ENCODE data around the gene DAZAP1.

DAZAP1 gene

DNA sequence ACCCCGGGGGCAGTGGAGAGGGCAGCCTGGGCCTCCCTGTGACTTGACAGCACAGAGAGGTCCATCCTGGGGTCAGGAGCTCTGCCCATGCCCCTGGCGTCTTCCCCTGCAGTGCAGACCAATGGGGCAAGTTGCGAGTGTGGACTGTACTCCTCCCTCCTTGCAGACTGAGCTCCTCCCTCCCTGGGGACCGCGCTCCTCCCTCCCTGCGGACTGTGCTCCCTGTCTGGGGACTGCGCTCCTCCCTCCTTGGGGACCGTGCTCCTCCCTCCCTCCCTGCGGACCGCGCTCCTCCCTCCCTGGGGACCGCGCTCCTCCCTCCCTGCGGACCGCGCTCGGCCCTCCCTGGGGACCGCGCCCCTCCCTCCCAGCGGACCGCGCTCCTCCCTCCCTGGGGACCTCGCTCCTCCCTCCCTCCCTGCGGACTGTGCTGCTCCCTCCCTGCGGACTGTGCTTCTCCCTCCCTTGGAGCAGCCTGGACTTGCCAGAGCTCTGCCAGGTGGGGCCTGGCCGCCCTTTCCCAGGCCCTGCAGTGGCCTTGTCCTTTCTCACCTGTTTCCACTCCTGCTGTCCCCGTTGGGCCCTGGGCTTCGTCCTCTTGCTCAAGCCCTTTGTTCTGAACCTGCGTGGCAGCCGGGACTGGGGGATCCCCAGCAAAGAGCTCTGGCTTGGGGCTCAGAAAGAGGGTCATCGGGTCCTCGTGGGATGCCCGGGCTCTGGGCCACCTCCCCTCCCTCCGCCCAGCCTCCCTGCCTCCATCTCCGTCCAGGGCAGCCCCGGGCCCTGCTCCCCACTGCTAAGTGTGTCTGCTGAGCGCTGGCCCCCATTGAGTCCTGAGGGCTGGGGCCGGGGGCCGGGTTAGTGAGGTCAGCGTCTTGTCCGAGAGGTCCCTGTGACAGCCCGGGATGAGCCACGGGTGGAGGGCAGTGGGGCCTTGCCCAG is 12.9 kb upstream of the DAZAP1 start:
- no peak for DNase-seq

DNA sequence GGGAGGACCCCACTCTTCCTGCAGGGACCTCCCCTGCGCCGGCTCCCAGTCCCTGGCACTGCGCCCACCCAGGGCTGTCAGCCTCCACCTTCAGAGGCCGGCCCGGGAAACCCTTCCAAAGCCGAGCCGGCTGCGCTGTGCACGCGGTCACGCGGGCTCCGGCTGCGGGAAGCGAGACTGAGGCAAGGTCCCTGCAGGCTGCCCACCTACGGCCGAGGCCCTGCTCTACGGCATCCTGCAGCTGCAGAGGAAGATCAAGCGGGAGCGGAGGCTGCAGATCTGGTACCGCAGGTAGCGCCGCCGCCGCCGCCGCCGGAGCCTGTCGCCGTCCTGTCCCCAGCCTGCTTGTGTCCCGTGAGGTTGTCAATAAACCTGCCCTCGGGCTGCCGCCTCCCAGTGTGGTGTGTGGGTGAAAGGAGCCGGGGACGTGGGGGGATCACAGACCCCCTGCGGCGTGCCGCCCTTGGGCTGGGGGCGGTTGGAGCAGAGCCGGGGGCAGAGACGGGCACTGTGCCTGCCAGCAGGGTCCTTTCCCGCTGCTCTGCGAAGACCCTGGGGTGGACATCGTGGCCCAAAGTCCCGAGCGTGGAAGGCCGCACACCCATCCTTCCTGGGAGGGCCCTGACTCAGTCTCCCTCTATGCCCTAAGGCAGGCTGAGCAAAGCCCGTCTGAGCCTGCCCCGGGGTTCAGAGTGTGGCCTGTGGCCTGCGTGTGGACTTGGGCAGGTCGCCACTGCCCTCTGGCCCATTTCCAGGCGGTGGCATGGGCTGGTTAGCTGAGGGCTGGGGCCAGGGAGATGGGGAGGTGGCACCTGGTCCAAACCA is 12.0 kb upstream of the DAZAP1 start:
- no peak for DNase-seq

DNA sequence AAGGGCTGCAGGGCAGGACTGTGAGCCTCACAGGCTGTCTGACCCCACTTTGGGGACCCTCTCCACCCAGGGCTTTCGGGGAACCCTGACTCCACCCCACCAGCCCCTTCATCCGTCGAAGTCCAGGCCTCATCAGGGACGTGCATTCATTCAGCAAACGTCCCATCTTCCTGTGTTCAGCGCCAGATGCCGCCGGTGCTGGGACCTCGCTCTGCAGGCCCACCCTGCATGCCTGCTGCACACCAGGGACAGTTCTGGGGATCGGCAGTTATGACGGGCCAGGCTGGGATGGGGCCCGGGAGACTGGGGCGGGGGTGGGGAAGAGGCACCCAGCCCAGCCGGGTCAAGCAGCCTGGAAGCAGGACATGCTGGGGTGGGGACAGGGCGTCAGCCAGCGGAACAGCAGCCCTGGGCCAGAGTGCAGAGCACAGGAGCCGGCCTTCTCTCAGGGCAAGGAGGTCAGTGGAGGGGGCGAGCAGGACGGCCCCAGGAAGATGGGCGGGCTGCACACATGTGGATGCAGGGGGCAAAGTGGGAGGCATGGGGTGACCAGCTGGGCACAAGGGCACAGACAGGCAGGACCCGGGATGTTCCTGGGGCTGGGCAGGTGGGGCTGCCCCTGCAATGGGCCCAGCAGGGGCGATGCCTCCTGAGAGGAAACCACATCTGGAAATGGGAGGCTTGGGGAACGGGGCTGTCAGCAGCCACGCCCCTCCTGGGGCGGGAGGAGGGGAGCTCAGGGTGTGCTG is 11.2 kb upstream of the DAZAP1 start:
- no peak for DNase-seq

DNA sequence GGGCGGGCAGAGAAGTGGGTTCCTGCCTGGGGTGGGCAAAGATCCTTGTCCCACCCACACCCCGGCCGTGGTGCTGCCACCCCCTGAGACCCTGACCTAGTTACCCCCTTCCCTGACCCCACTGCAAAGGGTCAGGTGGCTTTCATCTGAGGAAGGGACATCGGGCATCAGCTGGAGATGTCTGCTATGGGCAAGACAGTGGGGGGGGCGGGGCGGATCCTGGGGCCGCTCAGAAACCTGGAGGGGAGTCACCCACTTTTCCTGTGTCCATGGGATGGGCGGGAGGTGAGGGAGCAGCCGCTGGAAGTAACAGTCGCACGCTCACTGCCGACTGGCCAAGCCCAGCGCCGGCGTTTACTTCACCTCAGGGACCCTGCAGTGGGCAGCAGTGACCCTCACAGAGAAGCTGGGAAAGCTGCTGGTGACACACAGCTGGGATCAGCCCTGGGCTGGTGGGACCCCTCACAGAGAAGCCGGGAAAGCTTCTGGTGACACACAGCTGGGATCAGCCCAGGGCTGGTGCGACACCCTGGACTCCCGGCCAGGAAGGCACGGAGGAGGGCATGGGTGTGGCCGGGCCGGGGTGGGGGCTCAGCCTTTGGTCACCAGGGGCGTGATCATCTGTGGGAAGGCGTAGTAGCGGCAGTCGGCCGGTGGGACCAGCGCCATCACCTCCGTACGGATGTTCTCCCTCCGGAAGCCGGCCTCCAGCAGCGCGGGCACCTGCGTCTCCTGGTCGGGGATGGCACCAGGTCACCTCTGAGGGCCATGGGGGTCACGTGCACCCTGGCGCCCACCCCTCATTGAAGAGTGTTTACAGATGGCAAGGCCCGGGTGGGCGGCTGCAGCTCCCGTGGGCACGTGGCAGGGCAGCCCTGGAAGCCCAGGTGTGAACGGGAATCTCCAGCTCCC is 10.4 kb upstream of the DAZAP1 start:
- no peak for DNase-seq

DNA sequence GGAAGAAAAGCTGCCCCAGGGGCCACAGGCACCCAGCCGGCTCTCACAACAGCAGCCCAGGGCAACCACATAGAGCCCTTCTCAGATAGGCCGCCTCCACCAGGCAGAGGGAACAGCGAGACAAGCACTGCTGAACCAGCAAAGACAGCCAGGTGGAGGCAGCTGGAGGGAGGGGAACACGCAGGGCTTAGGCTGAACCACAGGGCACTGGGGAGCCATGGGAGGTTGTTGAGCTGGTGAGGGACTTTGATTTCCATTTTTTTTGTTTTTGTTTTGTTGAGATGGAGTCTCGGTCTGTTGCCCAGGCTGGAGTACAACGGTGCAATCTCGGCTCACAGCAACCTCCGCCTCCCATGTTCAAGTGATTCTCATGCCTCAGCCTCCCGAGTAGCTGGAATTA is 9.5 kb upstream of the DAZAP1 start:
- DNase-seq: no peak

DNA sequence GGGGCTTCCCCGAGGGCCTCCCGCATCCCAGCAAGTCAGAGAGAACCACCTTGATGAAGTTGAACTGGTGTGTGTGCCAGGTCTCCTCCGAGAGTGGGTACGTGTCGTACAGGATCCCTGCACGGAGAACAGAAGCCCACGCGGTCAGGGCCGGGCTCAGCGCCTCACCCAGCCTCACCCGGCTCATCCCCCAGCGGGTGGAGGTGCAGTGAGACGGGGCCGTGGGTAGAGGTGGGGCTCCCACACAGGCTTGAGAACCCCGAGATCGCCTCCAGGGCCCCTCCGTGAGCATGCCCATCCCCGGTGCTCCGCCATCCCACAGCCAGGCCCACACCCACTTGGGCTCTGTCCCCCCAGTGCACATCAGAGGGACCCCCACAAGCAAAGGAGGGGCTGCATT is 8.3 kb upstream of the DAZAP1 start:
- no peak for DNase-seq

DNA sequence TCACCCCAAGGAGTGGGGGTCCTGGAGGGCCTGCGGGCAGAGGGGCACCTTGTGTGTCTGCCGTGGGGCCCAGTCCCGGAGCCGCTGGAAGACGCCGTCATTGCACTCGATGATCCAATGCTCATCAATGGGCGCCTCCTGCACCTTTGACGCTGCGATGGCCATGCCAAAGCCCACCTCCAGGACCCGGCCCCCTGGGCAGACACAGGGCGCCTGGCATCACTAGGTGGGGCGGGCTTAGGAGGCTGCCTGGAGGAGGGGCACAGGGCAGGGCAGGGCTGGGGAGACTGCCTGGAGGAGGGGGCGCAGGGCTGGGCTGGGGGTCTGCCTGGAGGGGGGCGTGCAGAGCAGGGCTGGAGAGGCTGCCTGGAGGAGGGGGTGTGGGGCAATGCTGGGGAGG is 7.6 kb upstream of the DAZAP1 start:
- DNase-seq: no peak

DNA sequence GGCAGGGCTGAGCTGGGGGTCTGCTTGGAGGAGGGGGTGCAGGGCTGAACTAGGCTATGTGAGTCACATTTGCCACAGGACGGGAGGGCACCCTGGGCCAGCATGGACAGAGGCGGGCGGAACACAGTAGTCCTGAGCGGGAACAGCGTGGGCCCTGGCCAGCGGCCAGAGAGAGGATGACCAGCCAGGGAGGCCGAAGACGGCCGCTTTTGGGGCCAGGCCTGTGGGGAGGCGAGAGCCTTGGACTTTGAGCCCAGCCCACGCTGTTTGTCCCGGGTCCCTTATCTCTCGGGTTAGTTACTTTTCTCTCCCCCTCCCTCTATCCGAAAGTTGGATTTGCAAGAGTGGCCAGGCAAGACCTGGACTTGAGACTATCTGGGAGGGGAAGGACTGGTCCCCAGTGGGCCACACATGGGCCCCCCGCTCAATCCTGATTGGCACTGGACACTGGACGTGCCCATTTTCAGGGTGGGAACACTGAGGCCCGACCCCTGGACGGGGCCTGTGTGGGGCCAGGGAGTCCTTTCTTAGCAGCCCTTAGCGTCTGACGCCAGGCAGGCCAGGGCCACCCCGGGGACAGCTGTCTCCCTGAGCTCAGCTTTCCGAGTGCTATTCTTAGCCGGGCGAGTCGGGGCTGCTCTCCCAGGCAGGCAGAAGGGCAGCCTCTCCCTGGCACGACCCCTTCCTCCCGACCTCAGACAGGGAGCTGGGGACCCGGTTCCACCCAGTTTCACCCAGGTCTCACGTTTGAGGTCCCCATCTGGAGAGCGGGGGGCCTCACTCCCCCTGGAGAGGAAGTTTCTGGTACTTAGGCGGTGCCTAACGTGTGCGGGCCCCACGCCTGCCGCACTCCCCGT is 6.9 kb upstream of the DAZAP1 start:
- no peak for DNase-seq

DNA sequence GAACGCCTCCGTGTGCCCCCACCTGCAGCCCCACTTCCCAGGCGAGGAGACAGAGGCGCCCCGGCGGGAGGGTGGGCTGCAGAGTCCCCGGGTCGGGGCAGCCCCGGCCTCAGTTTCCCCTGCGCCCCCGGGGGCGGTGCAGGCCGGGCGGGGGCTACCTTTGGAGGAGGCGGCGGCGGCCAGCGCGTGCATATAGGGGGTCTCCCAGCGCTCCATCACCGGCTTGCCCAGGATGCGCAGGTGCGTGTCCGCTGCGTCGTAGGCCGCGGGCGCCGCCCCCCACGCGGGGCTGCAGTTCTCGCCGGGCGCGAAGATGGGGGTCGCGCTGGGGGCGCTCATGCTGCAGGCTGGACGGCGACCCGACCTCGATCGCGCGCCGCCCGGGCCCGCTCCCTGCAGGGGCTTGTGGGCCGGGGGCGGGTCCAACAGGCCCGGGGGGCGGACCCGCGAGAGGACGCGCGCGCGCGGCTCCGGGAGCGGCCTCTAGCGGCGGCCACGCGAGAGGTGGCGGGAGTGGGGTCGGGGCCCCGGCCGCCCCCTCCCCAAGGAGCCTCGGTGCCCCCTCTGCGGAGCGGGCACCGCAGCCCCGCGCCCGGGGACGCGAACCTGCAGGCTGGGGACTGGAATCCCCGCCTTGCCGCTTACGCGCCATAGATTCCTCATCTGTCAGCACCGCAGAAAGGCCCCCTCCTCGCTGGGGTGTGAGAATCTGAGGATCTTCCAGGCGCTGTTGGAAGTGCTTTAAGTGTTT is 6.1 kb upstream of the DAZAP1 start, which contains the start of gene GAMT:
GAMT (minus strand) TSS at position 405 of the 751 bp plus-strand sequence; CDS start at position 339, 66 bp downstream.
- peak; percentile 49 for DNase-seq

DNA sequence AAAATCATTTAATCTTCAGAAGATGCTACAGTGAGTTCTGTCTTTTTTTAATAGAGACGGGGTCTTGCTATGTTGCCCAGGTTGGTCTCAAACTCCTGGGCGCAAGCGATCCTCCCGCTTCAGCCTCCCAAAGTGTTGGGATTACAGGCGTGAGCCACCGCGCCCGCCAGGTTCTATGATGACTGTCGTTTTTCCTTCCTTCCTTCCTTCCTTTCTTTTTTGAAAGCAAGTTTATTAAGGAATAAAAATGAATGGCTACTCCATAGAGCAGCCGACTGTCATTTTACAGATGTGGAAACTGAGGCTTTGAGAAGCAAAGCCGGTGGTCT is 5.5 kb upstream of the DAZAP1 start:
- no peak for DNase-seq

DNA sequence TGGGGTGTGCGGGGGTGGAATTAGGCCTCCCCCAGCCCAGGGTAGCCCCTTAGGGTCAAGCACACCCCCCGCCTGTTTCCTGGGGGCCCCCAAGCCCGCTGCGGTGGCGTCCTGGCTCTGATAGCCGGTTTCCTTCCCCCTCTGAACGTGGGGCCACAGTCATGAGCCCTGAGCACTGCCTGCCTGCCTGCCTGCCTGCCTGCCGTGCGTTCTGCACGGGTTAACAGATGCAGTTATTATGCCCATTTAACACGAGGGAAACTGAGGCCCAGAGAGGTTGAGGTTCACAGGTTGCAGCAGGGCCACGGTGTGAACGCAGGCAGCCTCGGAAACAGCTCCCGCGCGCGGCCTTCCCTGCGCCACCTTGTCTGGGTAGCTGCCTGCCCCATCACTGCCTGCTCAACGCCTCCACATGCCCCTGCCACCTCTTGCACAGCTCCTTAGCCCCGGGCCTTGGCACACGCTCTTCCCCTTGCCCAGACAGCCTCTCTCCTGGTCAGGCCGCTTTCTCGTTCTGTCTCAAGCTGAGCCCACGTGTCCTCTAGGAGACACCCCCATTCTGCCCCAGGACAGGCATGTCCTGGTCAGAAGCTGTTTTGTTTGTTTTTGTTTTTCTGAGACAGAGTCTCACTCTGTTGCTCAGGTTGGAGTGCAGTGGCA is 4.8 kb upstream of the DAZAP1 start:
- no peak for DNase-seq

DNA sequence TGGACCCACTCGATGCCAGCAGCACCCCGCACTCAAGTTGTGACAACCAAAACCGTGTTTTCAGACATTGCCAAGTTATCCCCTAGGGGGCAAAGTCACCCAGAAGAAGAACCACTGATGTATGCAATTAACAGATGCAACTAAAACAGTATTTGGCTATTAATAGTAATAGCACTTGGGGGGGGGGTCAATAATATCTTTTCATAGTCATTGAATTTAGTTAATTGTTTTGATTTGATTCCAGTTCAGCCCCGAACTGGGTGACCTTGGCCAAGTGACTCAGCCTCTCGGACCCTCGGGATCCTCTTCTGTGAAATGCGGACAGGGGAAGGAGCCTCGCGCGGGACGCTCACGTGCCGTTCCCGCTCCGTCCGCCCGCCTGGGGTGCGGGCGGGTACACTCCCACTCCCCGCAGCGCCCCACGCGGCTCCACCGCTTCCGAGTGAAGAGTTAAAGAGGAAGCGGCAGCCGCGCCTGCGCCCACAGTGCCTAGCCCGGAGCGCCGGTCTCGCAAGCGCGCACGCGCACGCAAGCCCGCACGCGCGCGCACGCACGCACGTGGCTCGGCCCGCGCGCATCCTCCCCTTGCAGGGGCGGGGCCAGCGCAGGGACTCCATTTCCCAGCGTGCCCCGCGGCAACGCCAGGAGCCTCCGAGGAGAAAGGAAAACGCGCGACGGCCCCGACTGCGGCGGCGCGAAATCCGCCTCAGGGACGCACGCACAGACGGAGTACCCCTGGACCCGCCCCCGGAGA is 435 bp upstream of the DAZAP1 start:
- peak; percentile 99 for DNase-seq

DNA sequence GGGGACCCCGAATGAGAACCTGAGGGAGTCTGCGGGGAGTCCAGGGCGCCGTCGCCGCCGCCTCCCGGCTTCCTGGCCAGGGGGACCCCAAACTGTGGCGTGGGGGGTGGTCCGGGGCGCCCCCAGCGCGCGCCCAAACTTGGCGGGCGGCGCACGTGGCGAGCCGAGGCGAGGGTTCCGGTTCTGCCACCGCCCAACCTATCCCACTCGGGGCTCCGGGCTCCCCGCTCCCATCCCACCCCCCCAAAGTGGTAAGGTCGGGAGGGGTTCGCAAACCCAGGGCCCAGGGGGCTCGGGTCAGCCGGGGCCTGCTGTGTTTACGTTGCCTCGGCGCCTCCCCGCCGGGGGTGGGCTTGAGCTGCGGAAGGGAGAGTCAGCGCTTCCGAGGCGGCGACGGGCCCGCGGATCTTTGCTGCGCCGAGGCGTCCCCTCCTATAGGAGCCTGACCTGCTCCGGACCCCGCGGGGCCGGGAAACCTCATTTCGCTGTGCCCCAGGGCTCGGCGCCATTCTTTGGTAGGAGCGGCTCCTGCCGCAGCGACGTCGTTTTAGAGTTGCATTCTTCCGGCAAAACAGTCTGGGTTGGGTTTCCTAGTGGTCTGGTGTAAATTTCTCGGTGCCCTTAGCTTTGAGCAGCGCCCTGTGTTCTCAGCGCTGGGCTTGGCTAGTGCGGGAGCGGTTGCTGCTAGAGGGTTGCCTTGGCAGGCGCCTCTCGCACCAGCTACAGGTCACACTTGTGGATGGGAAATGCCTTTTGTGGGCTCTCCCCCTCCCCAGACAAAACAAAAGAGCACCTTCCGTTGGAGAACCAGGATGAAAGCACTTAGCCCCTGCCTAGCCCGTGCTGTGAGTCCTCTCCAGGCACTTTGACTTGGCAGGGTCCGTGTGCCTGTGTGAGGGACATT is 1.2 kb downstream of the DAZAP1 start:
- peak; percentile 54 for DNase-seq

DNA sequence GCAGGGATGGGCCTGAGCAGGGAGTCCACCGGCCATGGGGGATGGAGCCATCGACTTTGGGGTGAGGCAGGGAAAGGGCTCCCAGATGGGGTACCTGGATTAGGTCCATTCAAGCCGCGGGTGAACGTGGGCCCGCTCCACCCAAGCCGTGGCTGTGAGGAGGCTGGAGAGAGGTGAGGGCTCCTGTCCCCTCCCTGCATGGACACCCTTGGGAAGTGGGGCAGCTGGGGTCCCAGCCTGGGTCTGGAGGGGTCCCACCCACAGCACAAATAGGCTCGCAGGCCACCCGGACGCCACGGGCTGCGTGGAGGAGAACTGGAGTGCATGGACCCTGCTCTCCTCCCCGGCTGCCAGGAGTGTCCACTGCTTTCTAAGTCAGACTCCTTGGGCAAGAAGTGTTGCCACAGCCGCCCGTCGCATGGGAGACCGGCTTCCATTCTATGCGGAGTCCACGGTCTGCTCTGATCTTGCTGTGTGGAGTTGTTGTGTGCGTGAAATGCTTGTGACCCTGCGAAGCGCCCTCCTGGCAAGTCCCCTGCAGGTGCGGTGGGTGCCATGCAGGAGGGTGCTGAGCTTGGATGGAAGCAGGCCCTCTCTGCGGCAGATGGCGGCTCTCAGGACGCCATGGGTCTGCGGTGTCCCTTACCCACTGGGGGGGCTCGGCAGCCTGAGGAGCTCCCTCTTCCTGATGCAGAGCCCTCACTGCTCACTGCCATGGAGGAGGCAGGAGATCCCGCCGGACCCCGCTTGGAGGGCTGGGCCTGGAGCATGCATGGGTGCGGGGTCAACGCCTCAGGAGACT is 2.0 kb downstream of the DAZAP1 start:
- DNase-seq: no peak

DNA sequence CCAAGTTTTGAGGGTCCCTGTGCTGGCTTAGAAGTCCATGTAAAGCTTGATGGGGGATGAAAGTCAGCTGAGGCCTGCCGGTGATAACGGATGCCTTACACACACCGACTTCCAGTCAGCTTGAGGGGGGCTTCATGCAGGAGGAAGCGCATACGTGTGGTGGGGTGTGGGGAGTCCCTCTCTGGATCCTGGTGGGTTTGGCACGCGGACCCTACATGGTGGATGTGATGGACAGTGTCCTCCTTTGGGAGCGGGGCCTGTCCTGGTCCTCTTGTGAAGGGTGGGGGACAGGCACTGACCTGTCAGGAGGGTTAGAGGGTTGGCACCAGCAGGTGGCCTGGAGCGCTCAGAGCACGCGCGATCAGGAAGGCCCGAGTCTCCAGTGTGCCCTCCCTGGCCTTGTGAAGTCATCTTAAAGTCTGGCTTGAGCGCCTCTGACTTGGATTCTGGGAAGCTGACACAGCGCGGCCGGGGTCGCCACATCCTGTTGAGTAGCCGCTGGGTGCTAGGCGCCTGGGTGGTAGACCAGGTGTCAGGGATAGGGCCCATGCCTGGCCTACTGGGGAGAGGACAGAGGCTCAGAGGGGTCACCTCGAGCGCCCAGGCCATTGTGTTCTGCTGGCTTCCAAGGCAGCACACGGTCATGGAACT is 2.9 kb downstream of the DAZAP1 start:
- DNase-seq: peak; percentile 35

DNA sequence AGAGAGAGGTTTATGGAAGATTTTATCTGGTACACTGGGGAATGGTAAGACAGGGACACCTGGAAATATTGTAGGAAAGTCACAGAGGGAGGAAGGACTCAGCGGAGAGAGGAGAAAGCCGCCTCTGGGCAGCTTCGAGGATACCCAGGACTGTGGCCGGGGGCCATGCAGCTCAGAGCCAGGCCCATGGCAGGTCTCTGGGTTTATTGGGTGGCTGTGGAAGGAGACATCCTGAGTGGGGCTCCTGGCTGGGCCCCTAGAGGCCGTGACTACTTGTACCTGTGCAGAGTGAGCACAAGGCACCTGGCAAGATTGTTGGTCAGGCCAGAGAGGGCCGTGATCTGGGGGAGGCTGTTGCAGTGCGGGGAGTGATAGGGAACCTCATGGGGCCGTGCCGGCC is 3.4 kb downstream of the DAZAP1 start:
- DNase-seq: no peak
